ENCODE results near the gene EIF4E3. TPM values are rescaled to one million over a fixed set of nuclear protein-coding genes. Genes with fewer than 3 reads are reported as not detected.

EIF4E3 gene
- polyA plus RNA-seq, 1 donor from 2014 or later = 11.4 TPM

- TF ChIP-seq, protein P1, sequence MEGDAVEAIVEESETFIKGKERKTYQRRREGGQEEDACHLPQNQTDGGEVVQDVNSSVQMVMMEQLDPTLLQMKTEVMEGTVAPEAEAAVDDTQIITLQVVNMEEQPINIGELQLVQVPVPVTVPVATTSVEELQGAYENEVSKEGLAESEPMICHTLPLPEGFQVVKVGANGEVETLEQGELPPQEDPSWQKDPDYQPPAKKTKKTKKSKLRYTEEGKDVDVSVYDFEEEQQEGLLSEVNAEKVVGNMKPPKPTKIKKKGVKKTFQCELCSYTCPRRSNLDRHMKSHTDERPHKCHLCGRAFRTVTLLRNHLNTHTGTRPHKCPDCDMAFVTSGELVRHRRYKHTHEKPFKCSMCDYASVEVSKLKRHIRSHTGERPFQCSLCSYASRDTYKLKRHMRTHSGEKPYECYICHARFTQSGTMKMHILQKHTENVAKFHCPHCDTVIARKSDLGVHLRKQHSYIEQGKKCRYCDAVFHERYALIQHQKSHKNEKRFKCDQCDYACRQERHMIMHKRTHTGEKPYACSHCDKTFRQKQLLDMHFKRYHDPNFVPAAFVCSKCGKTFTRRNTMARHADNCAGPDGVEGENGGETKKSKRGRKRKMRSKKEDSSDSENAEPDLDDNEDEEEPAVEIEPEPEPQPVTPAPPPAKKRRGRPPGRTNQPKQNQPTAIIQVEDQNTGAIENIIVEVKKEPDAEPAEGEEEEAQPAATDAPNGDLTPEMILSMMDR (IDR thresholded peaks at IDR 0.05; ENCODE audit: poor library complexity, severe bottlenecking) = no peak
- TF ChIP-seq TAF1 (IDR thresholded peaks at IDR 0.05; ENCODE audit: low read depth) (no peak), MXI1 (conservative IDR thresholded peaks at IDR 0.05; ENCODE audit: poor library complexity, severe bottlenecking) (no peak), SMC3 (conservative IDR thresholded peaks at IDR 0.05; ENCODE audit: poor library complexity) (no peak), EZH2 (IDR thresholded peaks at IDR 0.05; ENCODE audit: borderline replicate concordance, insufficient read depth, low read length, poor library complexity, severe bottlenecking) (no peak), RAD21 (conservative IDR thresholded peaks at IDR 0.05) (no peak), POLR2AphosphoS5 (IDR thresholded peaks at IDR 0.05) (no peak), EP300 (conservative IDR thresholded peaks at IDR 0.05; ENCODE audit: poor library complexity, severe bottlenecking) (no peak)
- TF ChIP-seq, protein P2, sequence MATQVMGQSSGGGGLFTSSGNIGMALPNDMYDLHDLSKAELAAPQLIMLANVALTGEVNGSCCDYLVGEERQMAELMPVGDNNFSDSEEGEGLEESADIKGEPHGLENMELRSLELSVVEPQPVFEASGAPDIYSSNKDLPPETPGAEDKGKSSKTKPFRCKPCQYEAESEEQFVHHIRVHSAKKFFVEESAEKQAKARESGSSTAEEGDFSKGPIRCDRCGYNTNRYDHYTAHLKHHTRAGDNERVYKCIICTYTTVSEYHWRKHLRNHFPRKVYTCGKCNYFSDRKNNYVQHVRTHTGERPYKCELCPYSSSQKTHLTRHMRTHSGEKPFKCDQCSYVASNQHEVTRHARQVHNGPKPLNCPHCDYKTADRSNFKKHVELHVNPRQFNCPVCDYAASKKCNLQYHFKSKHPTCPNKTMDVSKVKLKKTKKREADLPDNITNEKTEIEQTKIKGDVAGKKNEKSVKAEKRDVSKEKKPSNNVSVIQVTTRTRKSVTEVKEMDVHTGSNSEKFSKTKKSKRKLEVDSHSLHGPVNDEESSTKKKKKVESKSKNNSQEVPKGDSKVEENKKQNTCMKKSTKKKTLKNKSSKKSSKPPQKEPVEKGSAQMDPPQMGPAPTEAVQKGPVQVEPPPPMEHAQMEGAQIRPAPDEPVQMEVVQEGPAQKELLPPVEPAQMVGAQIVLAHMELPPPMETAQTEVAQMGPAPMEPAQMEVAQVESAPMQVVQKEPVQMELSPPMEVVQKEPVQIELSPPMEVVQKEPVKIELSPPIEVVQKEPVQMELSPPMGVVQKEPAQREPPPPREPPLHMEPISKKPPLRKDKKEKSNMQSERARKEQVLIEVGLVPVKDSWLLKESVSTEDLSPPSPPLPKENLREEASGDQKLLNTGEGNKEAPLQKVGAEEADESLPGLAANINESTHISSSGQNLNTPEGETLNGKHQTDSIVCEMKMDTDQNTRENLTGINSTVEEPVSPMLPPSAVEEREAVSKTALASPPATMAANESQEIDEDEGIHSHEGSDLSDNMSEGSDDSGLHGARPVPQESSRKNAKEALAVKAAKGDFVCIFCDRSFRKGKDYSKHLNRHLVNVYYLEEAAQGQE (IDR thresholded peaks at IDR 0.05; ENCODE audit: borderline replicate concordance) = no peak
- Histone ChIP-seq H3K79me2 (replicated peaks; ENCODE audit: insufficient read depth, low read length) (no peaks in the 10 kb centered on the region), H3K9me2 (ENCODE audit: insufficient read depth, low read length) (no peaks in the 10 kb centered on the region), H2AFZ (ENCODE audit: low read depth, low read length) (no peak overlapping the region), H3K4me2 (ENCODE audit: low read length) (no peak overlapping the region), H3K27ac (ENCODE audit: low read length) (no peak overlapping the region), H3F3A (ENCODE audit: insufficient read depth, low read length, poor library complexity, severe bottlenecking) (no peaks in the 10 kb centered on the region), H3K9ac (ENCODE audit: low read length) (no peak overlapping the region), H4K20me1 (ENCODE audit: insufficient read depth) (no peaks in the 10 kb centered on the region), H3K36me3 (ENCODE audit: insufficient read depth, low read length) (no peaks in the 10 kb centered on the region), H3K4me3 (ENCODE audit: low read length) (no peak overlapping the region), H3K27me3 (ENCODE audit: insufficient read depth, low read depth, low read length) (no peaks in the 10 kb centered on the region), H3K9me3 (ENCODE audit: low read length) (no peaks in the 10 kb centered on the region)
These were observed 80.1 kb downstream of the EIF4E3 start for GRCh38 chr3:71645140-71645539.

- Histone ChIP-seq H3K9me3 (ENCODE audit: low read length) (no peaks in the 10 kb centered on the region), H3K36me3 (ENCODE audit: insufficient read depth, low read length) (no peaks in the 10 kb centered on the region), H3K9me2 (ENCODE audit: insufficient read depth, low read length) (no peaks in the 10 kb centered on the region), H3K4me3 (ENCODE audit: low read length) (no peak overlapping the region), H3K27ac (ENCODE audit: low read length) (no peak overlapping the region), H3K9ac (ENCODE audit: low read length) (no peak overlapping the region), H3K79me2 (replicated peaks; ENCODE audit: insufficient read depth, low read length) (no peaks in the 10 kb centered on the region), H3K27me3 (ENCODE audit: insufficient read depth, low read depth, low read length) (no peaks in the 10 kb centered on the region), H3F3A (ENCODE audit: insufficient read depth, low read length, poor library complexity, severe bottlenecking) (no peaks in the 10 kb centered on the region), H2AFZ (ENCODE audit: low read depth, low read length) (no peak overlapping the region), H3K4me2 (ENCODE audit: low read length) (no peak overlapping the region), H4K20me1 (ENCODE audit: insufficient read depth) (no peaks in the 10 kb centered on the region)
- TF ChIP-seq POLR2AphosphoS5 (IDR thresholded peaks at IDR 0.05) (no peak), TAF1 (IDR thresholded peaks at IDR 0.05; ENCODE audit: low read depth) (no peak), MXI1 (conservative IDR thresholded peaks at IDR 0.05; ENCODE audit: poor library complexity, severe bottlenecking) (no peak), EZH2 (IDR thresholded peaks at IDR 0.05; ENCODE audit: borderline replicate concordance, insufficient read depth, low read length, poor library complexity, severe bottlenecking) (no peak), RAD21 (conservative IDR thresholded peaks at IDR 0.05) (no peak), EP300 (conservative IDR thresholded peaks at IDR 0.05; ENCODE audit: poor library complexity, severe bottlenecking) (no peak), SMC3 (conservative IDR thresholded peaks at IDR 0.05; ENCODE audit: poor library complexity) (no peak)
- TF ChIP-seq, protein P1 (IDR thresholded peaks at IDR 0.05; ENCODE audit: poor library complexity, severe bottlenecking) = no peak
- TF ChIP-seq, protein P2 (IDR thresholded peaks at IDR 0.05; ENCODE audit: borderline replicate concordance) = no peak
These were observed 83.5 kb downstream of the EIF4E3 start for GRCh38 chr3:71641674-71642073.

Data from neural cell (in vitro differentiated cells).